H9 (cell line): Measurements from ENCODE around the gene PACRGL. TPM values are rescaled to one million over a fixed set of nuclear protein-coding genes. Genes with fewer than 3 reads are reported as not detected.

Source experiments
- DNase-seq: peaks from one replicate; pipeline ENCODE4 v3.0.0-alpha.2; 2017
- H2AFZ ChIP-seq: one replicate; pipeline ENCODE4 v1.6.1; 2013; ENCODE audit warnings: mild to moderate bottlenecking, low read length, control low read depth, moderate library complexity
- H2AK5ac ChIP-seq: 2 replicates; pipeline ENCODE4 v1.6.1; 2013; ENCODE audit warnings: low read length, control low read depth, mixed read lengths; ENCODE audit not compliant: insufficient read length
- H2BK120ac ChIP-seq: one replicate; pipeline ENCODE4 v1.6.1; 2013; ENCODE audit warnings: low read depth, mild to moderate bottlenecking, low read length, control low read depth, inconsistent platforms; ENCODE audit not compliant: poor library complexity, severe bottlenecking
- H2BK12ac ChIP-seq: 2 replicates; pipeline ENCODE4 v1.6.1; 2013; ENCODE audit warnings: low read length, control low read depth, mixed read lengths, low read depth; ENCODE audit not compliant: insufficient read length
- H2BK15ac ChIP-seq: 2 replicates; pipeline ENCODE4 v1.6.1; 2013; ENCODE audit warnings: low read depth, low read length, control low read depth
- H2BK20ac ChIP-seq: one replicate; pipeline ENCODE4 v1.6.1; 2013; ENCODE audit warnings: low read depth, mild to moderate bottlenecking, low read length, control low read depth, inconsistent platforms; ENCODE audit not compliant: poor library complexity, severe bottlenecking
- H2BK5ac ChIP-seq: 2 replicates; pipeline ENCODE4 v1.6.1; 2013; ENCODE audit warnings: low read length, control low read depth, mixed read lengths; ENCODE audit not compliant: insufficient read length
- H3K14ac ChIP-seq: 2 replicates; pipeline ENCODE4 v1.6.1; 2013; ENCODE audit warnings: low read length, control low read depth; ENCODE audit not compliant: insufficient read depth
- H3K18ac ChIP-seq: 2 replicates; pipeline ENCODE4 v1.6.1; 2013; ENCODE audit warnings: low read depth, mild to moderate bottlenecking, mixed read lengths, low read length, control low read depth; ENCODE audit not compliant: insufficient read length
- H3K23ac ChIP-seq: 2 replicates; pipeline ENCODE4 v1.6.1; 2013; ENCODE audit warnings: low read length, control low read depth, mixed read lengths, low read depth; ENCODE audit not compliant: insufficient read length
- H3K23me2 ChIP-seq: 2 replicates; pipeline ENCODE4 v1.6.1; 2013; ENCODE audit warnings: low read depth, mild to moderate bottlenecking, mixed read lengths, low read length, control low read depth; ENCODE audit not compliant: insufficient read length, poor library complexity, severe bottlenecking
- H3K27ac ChIP-seq: 2 replicates; pipeline ENCODE4 v1.5.1; 2013; ENCODE audit warnings: low read length, control low read depth, mixed read lengths, low read depth; ENCODE audit not compliant: insufficient read length
- H3K27me3 ChIP-seq: 2 replicates; pipeline ENCODE4 v1.6.1; 2013; ENCODE audit warnings: low read length, control low read depth, inconsistent platforms; ENCODE audit not compliant: insufficient read depth
- H3K4ac ChIP-seq: 2 replicates; pipeline ENCODE4 v1.6.1; 2013; ENCODE audit warnings: low read depth, mild to moderate bottlenecking, control low read depth, inconsistent platforms, low read length, moderate library complexity
- H3K4me1 ChIP-seq: 2 replicates; pipeline ENCODE4 v1.6.1; 2013; ENCODE audit warnings: low read length, control low read depth, inconsistent platforms; ENCODE audit not compliant: insufficient read depth
- H3K4me2 ChIP-seq: 2 replicates; pipeline ENCODE4 v1.6.1; 2013; ENCODE audit warnings: low read length, control low read depth, mixed read lengths; ENCODE audit not compliant: insufficient read length, insufficient read depth
- H3K56ac ChIP-seq: 2 replicates; pipeline ENCODE4 v1.6.1; 2013; ENCODE audit warnings: low read depth, mild to moderate bottlenecking, mixed read lengths, low read length, control low read depth; ENCODE audit not compliant: insufficient read length
- H3K79me1 ChIP-seq: 2 replicates; pipeline ENCODE4 v1.6.1; 2013; ENCODE audit warnings: low read depth, mild to moderate bottlenecking, moderate library complexity, low read length, control low read depth, inconsistent platforms; ENCODE audit not compliant: insufficient read depth, poor library complexity, severe bottlenecking
- H3K79me2 ChIP-seq: 2 replicates; pipeline ENCODE4 v1.6.1; 2013; ENCODE audit warnings: low read length, control low read depth, inconsistent platforms; ENCODE audit not compliant: insufficient read depth
- H3K9ac ChIP-seq: 2 replicates; pipeline ENCODE4 v1.6.1; 2013; ENCODE audit warnings: low read length, control low read depth, mixed read lengths; ENCODE audit not compliant: insufficient read length; ENCODE audit errors: extremely low read depth
- H3K9me3 ChIP-seq: one replicate; pipeline ENCODE4 v1.6.1; 2013; ENCODE audit warnings: low read depth, low read length, inconsistent platforms; ENCODE audit not compliant: control insufficient read depth
- H3T11ph ChIP-seq: one replicate; pipeline ENCODE4 v1.6.1; 2013; ENCODE audit warnings: mild to moderate bottlenecking, low read length, control low read depth, inconsistent platforms
- H4K20me1 ChIP-seq: one replicate; pipeline ENCODE4 v1.6.1; 2013; ENCODE audit not compliant: control insufficient read depth, insufficient read length, insufficient read depth
- H4K5ac ChIP-seq: 2 replicates; pipeline ENCODE4 v1.6.1; 2013; ENCODE audit warnings: low read depth, mild to moderate bottlenecking, mixed read lengths, low read length, control low read depth; ENCODE audit not compliant: insufficient read length
- H4K8ac ChIP-seq: replicated peaks from 2 replicates; pipeline ENCODE4 v1.6.1; 2013; ENCODE audit warnings: low read length, control low read depth, mixed read lengths, low read depth; ENCODE audit not compliant: insufficient read length
- H4K91ac ChIP-seq: 2 replicates; pipeline ENCODE4 v1.6.1; 2013; ENCODE audit warnings: low read depth, mild to moderate bottlenecking, moderate library complexity, mixed read lengths, low read length, control low read depth; ENCODE audit not compliant: insufficient read length
- H3K27ac Mint-ChIP-seq, 3 experiments: 2 replicates in 2 of 3; 3 replicates in 1 of 3; pipeline ENCODE4 v1.8.0; 2020 to 2021; ENCODE audit warnings: mixed read lengths in 3 of 3, mild to moderate bottlenecking in 1 of 3, moderate library complexity in 1 of 3
- H3K27me3 Mint-ChIP-seq: 2 replicates; pipeline ENCODE4 v1.8.0; 2021; ENCODE audit warnings: low read depth, mild to moderate bottlenecking, moderate library complexity, mixed read lengths
- H3K36me3 Mint-ChIP-seq, 3 experiments: 2 replicates in 2 of 3; 3 replicates in 1 of 3; pipeline ENCODE4 v1.8.0; 2020 to 2021; ENCODE audit warnings: low read depth in 3 of 3, mixed read lengths in 3 of 3; ENCODE audit not compliant: insufficient read depth in 1 of 3
- H3K4me1 Mint-ChIP-seq, 2 experiments: 2 replicates each; pipeline ENCODE4 v1.8.0; 2020; ENCODE audit warnings: mixed read lengths in 2 of 2
- H3K4me3 Mint-ChIP-seq, 2 experiments: 2 replicates in 1 of 2; 3 replicates in 1 of 2; pipeline ENCODE4 v1.8.0; 2020 to 2021; ENCODE audit warnings: mild to moderate bottlenecking in 2 of 2, mixed read lengths in 2 of 2, moderate library complexity in 1 of 2
- H3K9me3 Mint-ChIP-seq, 2 experiments: 2 replicates in 1 of 2; 3 replicates in 1 of 2; pipeline ENCODE4 v1.8.0; 2020; ENCODE audit warnings: mild to moderate bottlenecking in 2 of 2, mixed read lengths in 2 of 2, moderate library complexity in 1 of 2
- WGBS: extraction: QIAGEN DNeasy Blood & Tissue Kit; methylation state at CpG from one replicate; pipeline ENCODE4 v1.1.7; 2013; ENCODE audit warnings: missing lambda C conversion rate, low lambda C conversion rate, mixed read lengths; ENCODE audit not compliant: insufficient read length; ENCODE audit errors: extremely low coverage; 5-methylcytosine and 5-hydroxymethylcytosine counted together
- total RNA-seq: library from RNA; stranded (reverse); gene quantifications from 2 replicates; pipeline ENCODE4 v1.2.1, GENCODE V29; 2021
- TF ChIP-seq, protein P1 (sequence below): fragments of 200-600 bp; sonication (generic); conservative IDR thresholded peaks from 3 replicates; pipeline ENCODE4 v1.8.0; 2021; ENCODE audit warnings: antibody characterized with exemption, mild to moderate bottlenecking

PACRGL gene
- total RNA-seq, 1 experiment from 2014 or later = 18.7 TPM

DNA sequence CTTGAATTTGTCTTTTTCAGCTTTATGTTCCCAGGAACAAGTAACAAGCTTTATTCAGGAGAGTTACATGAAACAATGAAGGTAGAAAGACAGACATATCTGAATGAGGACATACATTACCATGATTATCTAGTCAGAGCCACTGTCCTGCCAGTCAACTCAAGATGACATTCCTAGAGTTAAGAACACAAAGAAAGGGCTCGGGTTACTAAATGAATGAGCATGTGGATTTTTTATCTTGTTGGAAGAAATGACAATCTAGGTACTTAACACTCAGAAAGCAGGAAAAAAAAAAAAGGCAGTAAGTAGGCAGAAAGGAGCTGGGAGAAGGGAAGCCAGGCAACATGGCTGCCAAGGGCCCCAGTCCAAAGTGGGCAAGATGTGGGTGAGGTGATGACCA, 28.0 kb upstream of the PACRGL start:
- Histone ChIP-seq H3K23me2 (no peaks in the 10 kb centered on the region), H3K4me2 (no peak overlapping the region), H2AK5ac (no peak overlapping the region), H3T11ph (no peak overlapping the region), H2BK15ac (no peak overlapping the region), H3K56ac (no peak overlapping the region), H3K4me1 (peaks cover 1% of the 10 kb centered on the region; the same call in 1 of the 2 replicates), H3K79me1 (no peaks in the 10 kb centered on the region), H4K91ac (no peak overlapping the region), H3K79me2 (no peaks in the 10 kb centered on the region), H4K5ac (no peak overlapping the region), H2BK5ac (no peak overlapping the region), H3K14ac (no peak overlapping the region), H2BK120ac (no peak overlapping the region), H3K27me3 (no peaks in the 10 kb centered on the region), H3K9ac (no peak overlapping the region), H4K20me1 (no peaks in the 10 kb centered on the region), H2BK20ac (no peak overlapping the region), H2AFZ (no peak overlapping the region), H4K8ac (no peak overlapping the region), H3K4ac (no peak overlapping the region), H3K27ac (no peak overlapping the region), H3K23ac (no peak overlapping the region), H3K18ac (no peak overlapping the region), H2BK12ac (no peak overlapping the region), H3K9me3 (no peaks in the 10 kb centered on the region)
- no peak for DNase-seq
- Mint-ChIP-seq H3K4me1 (peaks cover 22 to 30% of the 10 kb centered on the region in 2 experiments), H3K4me3 (no peak overlapping the region), H3K27me3 (no peaks in the 10 kb centered on the region), H3K36me3 (peaks cover 0 to 2% (median 0%) of the 10 kb centered on the region in 3 experiments; a peak in 4 of 7 replicates), H3K9me3 (peaks cover 0 to 2% of the 10 kb centered on the region in 2 experiments; a peak in 3 of 5 replicates), H3K27ac (no peak overlapping the region)
- no CpG with 5 or more reads among the region's 1 CpG for WGBS
- TF ChIP-seq, protein P1, sequence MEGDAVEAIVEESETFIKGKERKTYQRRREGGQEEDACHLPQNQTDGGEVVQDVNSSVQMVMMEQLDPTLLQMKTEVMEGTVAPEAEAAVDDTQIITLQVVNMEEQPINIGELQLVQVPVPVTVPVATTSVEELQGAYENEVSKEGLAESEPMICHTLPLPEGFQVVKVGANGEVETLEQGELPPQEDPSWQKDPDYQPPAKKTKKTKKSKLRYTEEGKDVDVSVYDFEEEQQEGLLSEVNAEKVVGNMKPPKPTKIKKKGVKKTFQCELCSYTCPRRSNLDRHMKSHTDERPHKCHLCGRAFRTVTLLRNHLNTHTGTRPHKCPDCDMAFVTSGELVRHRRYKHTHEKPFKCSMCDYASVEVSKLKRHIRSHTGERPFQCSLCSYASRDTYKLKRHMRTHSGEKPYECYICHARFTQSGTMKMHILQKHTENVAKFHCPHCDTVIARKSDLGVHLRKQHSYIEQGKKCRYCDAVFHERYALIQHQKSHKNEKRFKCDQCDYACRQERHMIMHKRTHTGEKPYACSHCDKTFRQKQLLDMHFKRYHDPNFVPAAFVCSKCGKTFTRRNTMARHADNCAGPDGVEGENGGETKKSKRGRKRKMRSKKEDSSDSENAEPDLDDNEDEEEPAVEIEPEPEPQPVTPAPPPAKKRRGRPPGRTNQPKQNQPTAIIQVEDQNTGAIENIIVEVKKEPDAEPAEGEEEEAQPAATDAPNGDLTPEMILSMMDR = no peak
